T-helper 17 cell (primary cell): Measurements from ENCODE around the gene SLC25A43. TPM values are rescaled to one million over a fixed set of nuclear protein-coding genes. Genes with fewer than 3 reads are reported as not detected.
"Not testable (repeated sequence)": the region's sequence is repeated elsewhere in the genome, so short reads cannot be mapped to it uniquely, and the experiment has no call there.

Experiments
- ATAC-seq: fragments of 150-1000 bp; cut with Tn5 transposase; 2 replicates; pipeline ENCODE4 v1.10.0; 2021; ENCODE audit warnings: mild to moderate bottlenecking, moderate library complexity
- DNase-seq, 3 donors: peaks; one replicate each; pipeline versions ENCODE4 v3.0.0 to v3.0.0-alpha.2; 2020 to 2021
- H3K9me3 ChIP-seq: one replicate; pipeline ENCODE4 v1.7.0; 2013; ENCODE audit warnings: low read length, mild to moderate bottlenecking; ENCODE audit not compliant: control insufficient read depth, poor library complexity, severe bottlenecking
- H3K27ac Mint-ChIP-seq: one replicate; pipeline ENCODE4 v1.8.0; 2022; ENCODE audit warnings: mild to moderate bottlenecking, moderate library complexity, mixed read lengths
- H3K27me3 Mint-ChIP-seq: one replicate; pipeline ENCODE4 v1.8.0; 2022; ENCODE audit warnings: mixed read lengths
- H3K36me3 Mint-ChIP-seq: one replicate; pipeline ENCODE4 v1.8.0; 2022; ENCODE audit warnings: low read depth, mixed read lengths
- H3K4me1 Mint-ChIP-seq: one replicate; pipeline ENCODE4 v1.8.0; 2022; ENCODE audit warnings: mild to moderate bottlenecking, mixed read lengths
- H3K4me3 Mint-ChIP-seq: one replicate; pipeline ENCODE4 v1.8.0; 2022; ENCODE audit warnings: mild to moderate bottlenecking, moderate library complexity, mixed read lengths
- total RNA-seq, 4 donors: library from RNA in 2 of 4; stranded (reverse) in 2 of 4; gene quantifications; one replicate each; pipeline ENCODE4 v1.2.3 and lab custom pipeline; 2022 to 2026

SLC25A43 gene
- total RNA-seq = 1 to 10 TPM; 3.6 to 6.1 TPM
- total RNA-seq (lab: John Stamatoyannopoulos, UW) = 12.7 to 13.0 reads per million in 2 donors

DNA sequence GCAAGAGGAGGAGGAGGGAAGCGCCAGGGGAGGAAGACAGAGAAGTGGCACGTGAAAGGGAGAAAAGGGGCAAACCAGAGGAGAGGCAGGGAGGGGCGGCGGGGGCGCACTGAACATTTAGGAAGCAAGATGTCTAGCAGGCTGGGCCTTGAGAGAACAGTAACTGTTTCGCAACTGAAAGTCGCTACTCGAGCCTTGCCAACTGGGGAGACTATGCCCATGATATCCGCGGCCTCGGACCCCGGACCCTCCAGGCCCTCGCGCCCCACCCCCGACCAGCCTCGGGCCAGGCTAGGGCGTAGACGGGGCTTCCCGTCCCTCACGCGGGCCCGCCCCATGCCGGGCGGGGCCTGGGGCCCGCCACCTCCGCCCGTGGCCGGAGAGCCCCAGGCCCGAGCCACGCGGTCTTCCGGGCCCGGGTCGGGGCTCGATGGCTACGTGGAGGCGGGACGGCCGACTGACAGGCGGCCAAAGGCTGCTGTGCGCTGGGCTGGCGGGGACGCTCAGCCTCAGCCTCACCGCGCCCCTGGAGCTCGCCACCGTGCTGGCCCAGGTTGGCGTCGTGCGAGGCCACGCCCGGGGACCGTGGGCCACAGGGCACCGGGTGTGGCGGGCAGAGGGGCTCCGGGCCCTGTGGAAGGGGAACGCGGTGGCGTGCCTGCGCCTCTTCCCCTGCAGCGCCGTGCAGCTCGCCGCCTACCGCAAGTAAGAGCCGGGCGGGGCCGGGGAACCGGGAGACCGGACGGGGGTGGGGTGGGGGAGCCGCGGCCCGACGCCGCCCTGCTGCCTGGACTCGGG is at the start of gene SLC25A43:
Gene SLC25A43, plus strand, starts transcription at position 363 of the 798 bp plus-strand sequence. Its CDS starts 68 bp downstream, at position 431.
- peaks cover 10% of the 10 kb centered on the region for H3K4me1 Mint-ChIP-seq
- peak within 1 kb of the TSS; percentile 94 for H3K4me3 Mint-ChIP-seq
- ATAC-seq (peak; percentile 85), DNase-seq (peak; percentile 3 to 20 (median 10))
- no peaks in the 10 kb centered on the region for H3K27me3 Mint-ChIP-seq
- no peaks in the 10 kb centered on the region for H3K9me3 ChIP-seq
- H3K36me3 Mint-ChIP-seq = no peaks in the 10 kb centered on the region
- H3K27ac Mint-ChIP-seq = peak within 1 kb of the TSS; percentile 83

DNA sequence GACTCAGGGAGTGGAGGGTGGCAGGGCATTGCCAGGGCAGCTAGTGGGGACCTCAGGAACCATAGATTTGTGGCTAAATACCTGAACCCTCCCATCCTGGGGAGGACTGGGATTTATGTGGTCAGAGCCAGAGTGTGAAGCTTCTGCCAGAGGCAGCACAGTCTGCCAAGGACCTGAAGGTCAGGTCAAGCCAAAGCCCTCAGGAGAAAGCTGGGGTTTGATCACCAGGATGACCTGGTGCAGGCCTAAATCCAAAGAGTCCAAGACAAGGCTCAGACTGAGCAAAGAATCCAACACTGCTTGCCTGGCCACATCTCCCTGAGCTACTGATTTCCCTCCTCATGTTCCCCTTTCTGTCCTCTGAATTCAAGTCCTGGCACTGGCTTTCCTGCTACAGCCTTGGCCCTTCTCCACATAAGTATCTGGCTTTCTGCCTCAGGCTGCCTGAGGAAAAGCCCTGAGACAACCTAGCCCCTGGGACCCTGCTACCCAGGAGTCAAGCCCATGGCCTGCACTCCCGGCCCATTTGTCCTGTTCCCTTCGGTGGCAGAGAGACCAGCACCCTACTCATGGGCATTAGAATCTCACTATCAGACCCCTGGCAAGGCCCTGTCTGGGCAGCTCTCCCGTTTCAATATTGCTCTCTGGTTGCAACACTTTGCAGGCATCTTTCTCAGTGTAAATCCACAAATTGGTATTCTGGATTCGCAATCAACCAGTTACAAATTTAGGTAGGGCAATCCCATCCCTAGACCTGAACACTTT is 39.3 kb upstream of the SLC25A43 start:
- Mint-ChIP-seq H3K27me3 (no peaks in the 10 kb centered on the region), H3K4me1 (no peaks in the 10 kb centered on the region), H3K27ac (no peak overlapping the region), H3K36me3 (no peaks in the 10 kb centered on the region), H3K4me3 (no peak overlapping the region)
- H3K9me3 ChIP-seq = no peaks in the 10 kb centered on the region
- no peak for DNase-seq
- ATAC-seq = no peak

DNA sequence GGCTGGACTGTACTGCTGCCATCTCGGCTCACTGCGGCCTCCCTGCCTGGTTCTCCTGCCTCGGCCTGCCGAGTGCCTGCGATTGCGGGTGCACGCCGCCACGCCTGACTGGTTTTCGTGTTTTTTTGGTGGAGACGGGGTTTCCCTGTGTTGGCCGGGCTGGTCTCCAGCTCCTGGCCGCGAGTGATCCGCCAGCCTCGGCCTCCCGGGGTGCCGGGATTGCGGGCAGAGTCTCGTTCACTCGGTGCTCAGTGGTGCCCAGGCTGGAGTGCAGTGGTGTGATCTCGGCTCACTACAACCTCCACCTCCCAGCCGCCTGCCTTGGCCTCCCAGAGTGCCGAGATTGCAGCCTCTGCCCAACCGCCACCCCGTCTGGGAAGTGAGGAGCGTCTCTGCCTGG is 37.7 kb upstream of the SLC25A43 start:
- not testable (repeated sequence) for H3K4me3 Mint-ChIP-seq, H3K36me3 Mint-ChIP-seq, H3K4me1 Mint-ChIP-seq, ATAC-seq, H3K9me3 ChIP-seq, H3K27ac Mint-ChIP-seq, DNase-seq, H3K27me3 Mint-ChIP-seq

DNA sequence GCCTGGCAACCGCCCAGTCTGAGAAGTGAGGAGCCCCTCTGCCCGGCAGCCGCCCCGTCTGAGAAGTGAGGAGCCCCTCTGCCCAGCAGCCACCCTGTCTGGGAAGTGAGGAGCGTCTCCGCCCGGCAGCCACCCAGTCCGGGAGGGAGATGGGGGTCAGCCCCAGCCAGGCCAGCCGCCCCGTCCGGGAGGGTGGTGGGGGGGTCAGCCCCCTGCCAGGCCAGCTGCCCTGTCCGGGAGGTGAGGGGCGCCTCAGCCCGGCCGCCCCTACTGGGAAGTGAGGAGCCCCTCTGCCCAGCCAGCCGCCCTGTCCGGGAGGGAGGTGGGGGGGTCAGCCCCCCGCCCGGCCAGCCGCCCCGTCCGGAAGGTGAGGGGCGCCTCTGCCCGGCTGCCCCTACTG is 37.1 kb upstream of the SLC25A43 start:
- not testable (repeated sequence) for H3K4me1 Mint-ChIP-seq, H3K9me3 ChIP-seq, ATAC-seq, DNase-seq, H3K27ac Mint-ChIP-seq, H3K36me3 Mint-ChIP-seq, H3K4me3 Mint-ChIP-seq, H3K27me3 Mint-ChIP-seq

DNA sequence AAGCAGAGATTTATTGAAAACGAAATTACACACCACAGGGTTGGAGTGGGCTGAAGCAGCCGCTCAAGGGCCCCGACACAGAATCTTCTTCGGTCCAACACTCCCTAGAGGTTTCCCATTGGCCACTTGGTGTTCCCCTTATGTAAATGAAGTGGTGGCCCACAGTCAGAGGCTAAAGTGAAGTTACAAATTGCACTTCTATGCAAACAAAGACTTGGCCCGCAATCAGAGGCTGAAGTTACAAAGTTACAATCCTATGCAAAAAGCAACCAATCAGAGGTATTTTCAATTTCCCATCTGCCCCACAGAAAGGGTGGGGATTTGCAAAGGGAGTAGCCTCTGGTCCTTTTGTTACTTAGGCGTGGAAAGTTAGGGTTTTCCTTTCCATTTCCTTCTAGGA is 35.7 kb upstream of the SLC25A43 start:
- DNase-seq (no peak), ATAC-seq (no peak)
- Mint-ChIP-seq H3K4me1 (no peaks in the 10 kb centered on the region), H3K36me3 (no peaks in the 10 kb centered on the region), H3K4me3 (no peak overlapping the region), H3K27me3 (no peaks in the 10 kb centered on the region), H3K27ac (no peak overlapping the region)
- no peaks in the 10 kb centered on the region for H3K9me3 ChIP-seq

DNA sequence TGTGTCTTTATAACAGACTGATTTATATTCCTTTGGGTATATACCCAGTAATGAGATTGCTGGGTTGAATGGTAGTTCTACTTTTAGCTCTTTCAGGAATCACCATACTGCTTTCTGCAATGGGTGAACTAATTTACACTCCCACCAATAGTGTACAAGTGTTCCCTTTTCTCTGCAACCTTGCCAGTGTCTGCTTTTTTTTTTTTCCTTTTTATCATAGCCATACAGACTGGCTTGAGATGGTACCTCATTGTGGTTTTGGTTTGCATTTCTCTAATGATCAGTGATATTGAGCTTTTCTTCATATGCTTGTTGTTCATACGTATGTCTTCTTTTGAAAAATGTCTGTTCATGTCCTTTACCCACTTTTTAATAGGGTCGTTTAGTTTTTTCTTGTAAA is 27.3 kb upstream of the SLC25A43 start:
- DNase-seq, ATAC-seq, H3K36me3 Mint-ChIP-seq, H3K9me3 ChIP-seq, H3K27ac Mint-ChIP-seq, H3K4me3 Mint-ChIP-seq, H3K4me1 Mint-ChIP-seq: not testable (repeated sequence)
- peaks cover 23% of the 10 kb centered on the region for H3K27me3 Mint-ChIP-seq

DNA sequence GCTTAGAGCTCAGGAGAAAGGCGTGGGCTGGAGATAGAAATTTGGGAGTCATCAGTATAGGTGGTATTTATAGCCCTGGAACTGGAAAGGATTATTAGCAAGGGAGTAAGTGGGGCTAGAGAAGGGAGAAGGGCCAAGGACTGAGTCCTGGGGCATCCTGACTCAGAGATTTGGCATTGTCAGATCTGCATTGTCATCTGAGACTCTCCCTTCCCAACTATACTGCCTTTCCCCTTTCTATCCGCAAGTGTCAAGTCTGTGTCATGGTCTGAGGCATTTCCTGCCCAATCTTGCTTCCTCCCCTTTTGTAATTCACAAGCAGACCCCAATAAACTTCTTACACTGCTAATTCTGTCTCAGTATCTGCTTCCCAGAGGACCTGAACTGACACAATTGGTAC is 24.4 kb upstream of the SLC25A43 start:
- no peaks in the 10 kb centered on the region for H3K9me3 ChIP-seq
- Mint-ChIP-seq H3K36me3 (peaks cover 2% of the 10 kb centered on the region), H3K4me1 (peaks cover 7% of the 10 kb centered on the region), H3K27ac (no peak overlapping the region), H3K27me3 (peaks cover 23% of the 10 kb centered on the region), H3K4me3 (no peak overlapping the region)
- no peak for DNase-seq
- ATAC-seq = no peak

DNA sequence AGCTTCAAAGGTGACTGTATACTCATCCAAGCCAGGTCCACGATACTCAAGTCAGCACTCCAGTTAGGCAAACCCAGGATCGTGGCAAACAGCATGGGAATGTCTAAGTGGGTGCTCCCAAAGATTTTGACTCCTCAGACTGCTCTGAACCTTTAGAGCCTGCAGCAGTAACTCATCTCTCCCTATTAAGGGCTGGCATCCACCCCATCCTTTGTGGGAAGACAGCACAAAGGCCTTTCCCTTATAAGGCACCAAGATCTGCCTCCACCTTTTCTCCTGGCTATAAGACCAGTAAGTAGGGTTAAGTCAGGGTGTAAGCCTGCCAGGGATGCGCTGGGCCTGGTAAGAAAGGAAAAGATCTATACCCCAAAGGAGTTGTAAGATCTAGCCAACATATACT is 23.6 kb upstream of the SLC25A43 start:
- no peak for ATAC-seq
- H3K27ac Mint-ChIP-seq = peak overlapping the region; percentile 24
- peaks cover 7% of the 10 kb centered on the region for H3K4me1 Mint-ChIP-seq
- H3K36me3 Mint-ChIP-seq = peaks cover 2% of the 10 kb centered on the region
- DNase-seq = no peak
- H3K27me3 Mint-ChIP-seq = peaks cover 23% of the 10 kb centered on the region
- H3K9me3 ChIP-seq = no peaks in the 10 kb centered on the region
- H3K4me3 Mint-ChIP-seq = no peak overlapping the region

DNA sequence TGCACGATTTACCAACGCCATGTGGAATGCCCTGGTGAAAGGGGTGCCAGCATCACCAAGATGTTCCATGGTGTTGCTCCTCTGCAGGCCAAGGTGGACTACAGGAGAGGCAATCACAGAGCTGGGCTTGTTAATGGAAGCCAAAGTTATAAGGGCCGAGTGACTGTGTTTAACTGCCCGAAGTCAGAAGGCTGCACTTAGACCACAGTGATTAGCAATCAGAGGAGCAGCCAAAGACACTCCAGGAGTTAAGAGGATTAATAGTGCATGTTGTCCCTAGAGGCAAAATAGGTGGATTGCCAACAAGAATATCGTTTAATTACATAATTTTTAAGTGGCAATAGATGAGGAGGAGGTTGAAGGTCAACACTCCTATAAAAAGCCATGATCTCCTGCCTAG is 22.8 kb upstream of the SLC25A43 start:
- Mint-ChIP-seq H3K36me3 (peaks cover 2% of the 10 kb centered on the region), H3K4me3 (no peak overlapping the region), H3K27me3 (peaks cover 23% of the 10 kb centered on the region)

DNA sequence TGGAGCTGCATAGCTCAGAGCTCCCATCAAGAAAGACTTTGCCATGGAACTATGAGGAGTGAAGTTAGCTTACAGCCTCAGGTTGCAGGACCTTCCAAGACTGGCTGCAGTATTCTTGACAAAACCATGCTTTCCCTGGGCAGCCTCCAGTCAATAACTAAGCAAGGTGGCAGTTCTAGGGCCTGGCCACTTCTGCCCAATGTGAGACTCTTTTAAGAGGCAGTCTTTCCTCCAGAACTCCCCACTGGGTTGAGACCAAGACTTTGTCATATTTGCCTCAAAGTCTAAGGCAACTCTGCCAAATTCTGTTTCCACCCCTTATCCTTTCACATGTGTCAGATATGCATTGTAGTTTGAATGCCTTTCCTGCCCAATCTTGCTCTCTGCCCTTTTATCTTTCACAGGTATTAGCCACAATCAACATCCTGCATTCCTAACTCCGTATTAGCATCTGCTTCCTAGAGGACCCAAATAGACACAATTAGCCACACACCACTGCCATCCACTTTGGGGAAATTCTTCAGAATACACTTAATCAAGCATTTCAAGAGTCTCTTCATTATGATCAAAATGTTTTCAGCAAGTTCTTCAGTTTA is 17.7 kb upstream of the SLC25A43 start:
- Mint-ChIP-seq H3K27ac (no peak overlapping the region), H3K4me3 (no peak overlapping the region), H3K36me3 (peaks cover 5% of the 10 kb centered on the region), H3K27me3 (no peaks in the 10 kb centered on the region), H3K4me1 (no peaks in the 10 kb centered on the region)
- DNase-seq = no peak
- ATAC-seq = no peak
- no peaks in the 10 kb centered on the region for H3K9me3 ChIP-seq

More for the DNA sequence above, 22.8 kb upstream of the SLC25A43 start:
- Mint-ChIP-seq H3K27ac (no peak overlapping the region), H3K4me1 (peaks cover 7% of the 10 kb centered on the region)
- ATAC-seq (no peak), DNase-seq (no peak)
- H3K9me3 ChIP-seq = no peaks in the 10 kb centered on the region

DNA sequence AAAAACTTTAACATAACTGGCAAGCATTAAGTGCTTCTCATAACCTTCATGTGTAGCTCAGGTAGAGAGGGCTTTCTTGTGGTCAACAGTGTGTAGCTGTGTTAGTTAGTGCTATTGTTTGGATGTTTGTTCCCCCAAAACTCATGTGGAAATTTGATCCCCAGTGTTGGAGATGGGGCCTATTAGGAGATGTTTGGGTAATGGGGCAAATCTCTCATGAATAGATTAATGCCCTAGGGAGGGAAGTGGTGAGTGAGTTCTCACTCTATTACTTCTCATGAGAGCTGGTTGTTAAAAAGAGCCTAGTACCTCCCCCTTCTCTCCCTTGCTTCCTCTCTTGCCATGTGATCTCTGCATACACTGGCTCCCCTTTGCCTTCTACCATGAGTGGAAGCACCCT is 16.5 kb upstream of the SLC25A43 start:
- H3K27ac Mint-ChIP-seq = no peak overlapping the region
- no peak overlapping the region for H3K4me3 Mint-ChIP-seq
- DNase-seq = no peak
- H3K9me3 ChIP-seq = no peaks in the 10 kb centered on the region
- H3K4me1 Mint-ChIP-seq = no peaks in the 10 kb centered on the region
- no peaks in the 10 kb centered on the region for H3K27me3 Mint-ChIP-seq
- ATAC-seq = no peak
- peaks cover 5% of the 10 kb centered on the region for H3K36me3 Mint-ChIP-seq

DNA sequence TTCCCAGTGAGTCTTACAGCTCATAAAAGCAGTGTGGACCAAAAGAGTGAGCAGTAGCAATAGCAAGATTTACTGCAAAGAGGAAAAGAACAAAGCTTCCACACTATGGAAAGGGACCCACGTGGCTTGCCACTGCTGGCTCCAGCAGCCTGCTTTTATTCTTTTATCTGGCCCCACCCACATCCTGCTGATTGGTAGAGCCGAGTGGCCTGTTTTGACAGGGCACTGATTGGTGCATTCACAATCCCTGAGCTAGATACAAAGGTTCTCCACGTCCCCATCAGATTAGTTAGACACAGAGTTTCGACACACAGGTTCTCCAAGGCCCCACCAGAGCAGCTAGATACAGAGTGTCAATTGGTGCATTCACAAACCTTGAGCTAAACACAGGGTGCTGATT is 12.5 kb upstream of the SLC25A43 start:
- not testable (repeated sequence) for H3K36me3 Mint-ChIP-seq, H3K27ac Mint-ChIP-seq, DNase-seq, H3K27me3 Mint-ChIP-seq, H3K4me1 Mint-ChIP-seq, H3K9me3 ChIP-seq, H3K4me3 Mint-ChIP-seq, ATAC-seq

DNA sequence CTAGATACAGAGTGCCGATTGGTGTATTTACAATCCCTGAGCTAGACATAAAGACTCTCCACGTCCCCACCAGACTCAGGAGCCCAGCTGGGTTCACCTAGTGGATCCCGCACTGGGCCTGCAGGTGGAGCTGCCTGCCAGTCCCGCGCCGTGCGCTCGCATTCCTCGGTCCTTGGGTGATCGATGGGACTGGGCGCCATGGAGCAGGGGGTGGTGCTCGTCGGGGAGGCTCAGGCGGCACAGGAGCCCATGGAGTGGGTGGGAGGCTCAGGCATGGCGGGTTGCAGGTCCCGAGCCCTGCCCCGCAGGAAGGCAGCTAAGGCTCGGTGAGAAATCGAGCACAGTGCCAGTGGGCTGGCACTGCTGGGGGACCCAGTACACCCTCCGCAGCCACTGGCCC is 11.7 kb upstream of the SLC25A43 start:
- not testable (repeated sequence) for H3K9me3 ChIP-seq, H3K4me3 Mint-ChIP-seq, H3K36me3 Mint-ChIP-seq, H3K27ac Mint-ChIP-seq, ATAC-seq, DNase-seq, H3K4me1 Mint-ChIP-seq, H3K27me3 Mint-ChIP-seq
